ACHN (cell line): ENCODE results near the gene ADAM19.
A peak's percentile ranks its signal among the peaks of the same experiment; 100 is the strongest.
"Not testable (repeated sequence)": the region's sequence is repeated elsewhere in the genome, so short reads cannot be mapped to it uniquely, and the experiment has no call there.

Source experiments
- DNase-seq: peaks from one replicate; pipeline ENCODE4 v3.0.0-alpha.2; 2015
- in situ Hi-C: cut with HindIII; loops from 2 replicates; pipeline ENCODE4 v1.10.0; 2017; ENCODE audit warnings: low sequenced_read_pairs, low pct_ligation_motif_present, low pct_unique_long_range_greater_than_20kb

ADAM19 gene

GRCh38 chr5:157459715-157460599 lies 115.6 kb downstream of the ADAM19 start, which contains the start of gene NIPAL4:
TSS of gene NIPAL4 (plus strand) at chr5:157460213. CDS start at chr5:157460321, 108 bp downstream.
- in situ Hi-C loops: no loop called here
- peak; percentile 44 for DNase-seq

GRCh38 chr5:157458835-157459234 lies 116.7 kb downstream of the ADAM19 start:
- in situ Hi-C loops: no loop called here
- DNase-seq: no peak

GRCh38 chr5:157457391-157457790 lies 118.2 kb downstream of the ADAM19 start:
- DNase-seq: no peak
- in situ Hi-C loops: no loop called here

- in situ Hi-C loops: no loop called here
Observed at GRCh38 chr5:157456301-157456700, 119.3 kb downstream of the ADAM19 start.

GRCh38 chr5:157455057-157455456 lies 120.5 kb downstream of the ADAM19 start:
- in situ Hi-C loops: no loop called here
- DNase-seq: no peak

More at GRCh38 chr5:157456301-157456700, 119.3 kb downstream of the ADAM19 start:
- no peak for DNase-seq

- in situ Hi-C loops: no loop called here
Observed at GRCh38 chr5:157454273-157454672, 121.3 kb downstream of the ADAM19 start.

GRCh38 chr5:157451806-157452205 lies 123.8 kb downstream of the ADAM19 start:
- in situ Hi-C loops: no loop called here

More at GRCh38 chr5:157454273-157454672, 121.3 kb downstream of the ADAM19 start:
- DNase-seq: no peak

GRCh38 chr5:157450024-157450423 lies 125.6 kb downstream of the ADAM19 start:
- in situ Hi-C loops: no loop called here
- no peak for DNase-seq

More at GRCh38 chr5:157451806-157452205, 123.8 kb downstream of the ADAM19 start:
- DNase-seq: no peak

GRCh38 chr5:157449011-157449723 lies 126.4 kb downstream of the ADAM19 start:
- no peak for DNase-seq

GRCh38 chr5:157447201-157447637 lies 128.4 kb downstream of the ADAM19 start:
- in situ Hi-C loops: no loop called here
- DNase-seq: no peak

More at GRCh38 chr5:157449011-157449723, 126.4 kb downstream of the ADAM19 start:
- in situ Hi-C loops: no loop called here

- DNase-seq: no peak
- in situ Hi-C loops: no loop called here
Observed at GRCh38 chr5:157446412-157446935, 129.1 kb downstream of the ADAM19 start.

GRCh38 chr5:157445745-157446411 lies 129.7 kb downstream of the ADAM19 start:
- in situ Hi-C loops: no loop called here
- no peak for DNase-seq

GRCh38 chr5:157444224-157444623 lies 131.4 kb downstream of the ADAM19 start:
- in situ Hi-C loops: no loop called here
- DNase-seq: no peak

GRCh38 chr5:157443041-157443549 lies 132.5 kb downstream of the ADAM19 start:
- in situ Hi-C loops: no loop called here
- peak; percentile 30 for DNase-seq

- in situ Hi-C loops: no loop called here
- no peak for DNase-seq
Observed at GRCh38 chr5:157434096-157434495, 141.5 kb downstream of the ADAM19 start.

GRCh38 chr5:157431544-157432200 lies 143.9 kb downstream of the ADAM19 start:
- peak; percentile 63 for DNase-seq
- in situ Hi-C loops: no loop called here

GRCh38 chr5:157429920-157430319 lies 145.7 kb downstream of the ADAM19 start:
- in situ Hi-C loops, DNase-seq: not testable (repeated sequence)
